H1 (cell line): ENCODE results near the gene DAO. TPM values are rescaled to one million over a fixed set of nuclear protein-coding genes. Genes with fewer than 3 reads are reported as not detected.

Experiments
- CTCF ChIA-PET: fragments of 300-600 bp; sonication (Branson Sonifier 250); formaldehyde crosslinking; loops from one replicate; lab custom pipeline; 2021; ENCODE audit not compliant: partially characterized antibody; lab: Charles Lee
- POLR2A ChIA-PET: fragments of 300-600 bp; sonication (Branson Sonifier 250); formaldehyde crosslinking; loops from one replicate; lab custom pipeline; 2021; ENCODE audit warnings: inconsistent platforms; ENCODE audit not compliant: partially characterized antibody; lab: Charles Lee
- DNase-seq, 2 experiments: peaks; one replicate each; pipeline versions ENCODE4 v3.0.0 to v3.0.0-alpha.2; 2010 to 2022; ENCODE audit warnings: low spot score in 2 of 2, low read depth in 1 of 2, mixed read lengths in 1 of 2
- FAIRE-seq: peaks from 2 replicates; lab custom pipeline; 2011; peaks lifted over from hg19 to GRCh38; lab: Jason Lieb, UNC
- H2AFZ ChIP-seq: 2 replicates; pipeline ENCODE4 v1.8.1; 2012; ENCODE audit warnings: low read length, inconsistent platforms
- H2AK5ac ChIP-seq: 2 replicates; pipeline ENCODE4 v1.6.1; 2013; ENCODE audit warnings: low read depth, low read length
- H2BK120ac ChIP-seq: replicated peaks from 2 replicates; pipeline ENCODE3; 2013; ENCODE audit warnings: low read depth, low read length, inconsistent platforms
- H2BK12ac ChIP-seq: 2 replicates; pipeline ENCODE4 v1.6.1; 2013; ENCODE audit warnings: low read depth, low read length
- H2BK15ac ChIP-seq: 2 replicates; pipeline ENCODE4 v1.6.1; 2013; ENCODE audit warnings: low read length
- H2BK20ac ChIP-seq: 2 replicates; pipeline ENCODE4 v1.6.1; 2013; ENCODE audit warnings: low read length
- H2BK5ac ChIP-seq: 2 replicates; pipeline ENCODE4 v1.6.1; 2013; ENCODE audit warnings: low read depth, low read length
- H3K14ac ChIP-seq: 2 replicates; pipeline ENCODE4 v1.6.1; 2013; ENCODE audit warnings: inconsistent platforms; ENCODE audit not compliant: insufficient read length
- H3K18ac ChIP-seq: 2 replicates; pipeline ENCODE4 v1.6.1; 2013; ENCODE audit warnings: low read length; ENCODE audit errors: extremely low read depth
- H3K23ac ChIP-seq: 2 replicates; pipeline ENCODE4 v1.6.1; 2013; ENCODE audit warnings: inconsistent platforms; ENCODE audit not compliant: insufficient read length
- H3K23me2 ChIP-seq: 2 replicates; pipeline ENCODE4 v1.6.1; 2013; ENCODE audit warnings: low read depth, low read length
- H3K27ac ChIP-seq: 2 replicates; pipeline ENCODE4 v1.6.1; 2011; ENCODE audit warnings: low read depth, low read length, inconsistent platforms
- H3K27me3 ChIP-seq, 4 experiments: replicated peaks in 1 of 4; 1 replicate in 1 of 4; 2 replicates in 3 of 4; pipeline versions ENCODE4 v1.6.1 to v1.8.1; 2011 to 2013; ENCODE audit warnings: low read length in 3 of 4, mild to moderate bottlenecking in 3 of 4, inconsistent platforms in 2 of 4, mixed read lengths in 2 of 4, moderate library complexity in 1 of 4; ENCODE audit not compliant: control insufficient read depth in 3 of 4, insufficient read depth in 3 of 4; ENCODE audit errors: extremely low read depth in 1 of 4
- H3K36me3 ChIP-seq, 4 experiments: 2 replicates each; pipeline versions ENCODE4 v1.6.1 to v1.8.1; 2011 to 2013; ENCODE audit warnings: mild to moderate bottlenecking in 4 of 4, low read length in 3 of 4, moderate library complexity in 2 of 4, control low read depth in 1 of 4, inconsistent platforms in 1 of 4; ENCODE audit not compliant: insufficient read depth in 4 of 4, control insufficient read depth in 2 of 4
- H3K4ac ChIP-seq: replicated peaks from 2 replicates; pipeline ENCODE3; 2013; ENCODE audit warnings: low read length, low read depth, mixed read lengths, inconsistent platforms; ENCODE audit not compliant: insufficient read length
- H3K4me1 ChIP-seq, 4 experiments: replicated peaks in 1 of 4; 1 replicate in 1 of 4; 2 replicates in 3 of 4; pipeline versions ENCODE4 v1.6.1 to v1.8.1; 2011 to 2013; ENCODE audit warnings: low read length in 3 of 4, inconsistent platforms in 2 of 4, mixed read lengths in 1 of 4; ENCODE audit not compliant: insufficient read depth in 4 of 4, control insufficient read depth in 3 of 4
- H3K4me2 ChIP-seq, 2 experiments: 2 replicates each; pipeline versions ENCODE4 v1.6.1 to v1.8.1; 2011 to 2013; ENCODE audit warnings: low read depth in 2 of 2, low read length in 2 of 2, control low read depth in 1 of 2, inconsistent platforms in 1 of 2, mild to moderate bottlenecking in 1 of 2; ENCODE audit not compliant: insufficient read depth in 1 of 2
- H3K4me3 ChIP-seq, 4 experiments: fragments of 200-600, 300-600 bp in 1 of 4; sonication (generic), shearing (Covaris generic), sonication (Bioruptor Twin) in 1 of 4; 2 replicates each; pipeline versions ENCODE4 v1.5.1 to v1.8.1; 2011 to 2016; ENCODE audit warnings: low read length in 4 of 4, low read depth in 3 of 4, control low read depth in 2 of 4, inconsistent platforms in 2 of 4, mild to moderate bottlenecking in 2 of 4, mixed read lengths in 1 of 4, moderate library complexity in 1 of 4; ENCODE audit not compliant: insufficient read depth in 2 of 4; ENCODE audit errors: extremely low read depth in 1 of 4
- H3K56ac ChIP-seq: replicated peaks from 2 replicates; pipeline ENCODE3; 2013; ENCODE audit warnings: low read depth, mild to moderate bottlenecking, mixed read lengths, low read length, inconsistent platforms; ENCODE audit not compliant: insufficient read length
- H3K79me1 ChIP-seq: 2 replicates; pipeline ENCODE4 v1.6.1; 2013; ENCODE audit warnings: low read depth, low read length, control low read depth
- H3K79me2 ChIP-seq, 2 experiments: 2 replicates each; pipeline versions ENCODE4 v1.6.1 to v1.8.1; 2012 to 2013; ENCODE audit warnings: low read length in 2 of 2, mild to moderate bottlenecking in 2 of 2, inconsistent platforms in 1 of 2; ENCODE audit not compliant: insufficient read depth in 2 of 2, control insufficient read depth in 1 of 2
- H3K9ac ChIP-seq, 4 experiments: replicated peaks in 1 of 4; 1 replicate in 1 of 4; 2 replicates in 3 of 4; pipeline versions ENCODE4 v1.6.1 to v1.8.1; 2011 to 2013; ENCODE audit warnings: low read depth in 3 of 4, low read length in 3 of 4, control low read depth in 2 of 4, mild to moderate bottlenecking in 2 of 4, moderate library complexity in 2 of 4, inconsistent platforms in 1 of 4; ENCODE audit errors: extremely low read depth in 1 of 4
- H3K9me3 ChIP-seq, 2 experiments: 2 replicates each; pipeline versions ENCODE4 v1.6.1 to v1.8.1; 2012 to 2013; ENCODE audit warnings: mild to moderate bottlenecking in 2 of 2, moderate library complexity in 2 of 2, control low read depth in 1 of 2, inconsistent platforms in 1 of 2, low read depth in 1 of 2, low read length in 1 of 2, mixed read lengths in 1 of 2; ENCODE audit not compliant: insufficient read depth in 2 of 2
- H4K20me1 ChIP-seq, 2 experiments: replicated peaks in 1 of 2; 2 replicates each; pipeline versions ENCODE3 to v1.8.1; 2011 to 2013; ENCODE audit warnings: inconsistent platforms in 2 of 2, low read length in 2 of 2, mild to moderate bottlenecking in 1 of 2; ENCODE audit not compliant: insufficient read depth in 2 of 2, control insufficient read depth in 1 of 2
- H4K5ac ChIP-seq: 2 replicates; pipeline ENCODE4 v1.6.1; 2013; ENCODE audit warnings: low read length, low read depth, mixed read lengths, inconsistent platforms; ENCODE audit not compliant: insufficient read length
- H4K8ac ChIP-seq: 2 replicates; pipeline ENCODE4 v1.8.0; 2013; ENCODE audit warnings: mild to moderate bottlenecking, moderate library complexity, low read length, inconsistent platforms; ENCODE audit not compliant: insufficient read depth; ENCODE audit errors: extremely low read depth
- H4K91ac ChIP-seq: replicated peaks from 2 replicates; pipeline ENCODE3; 2013; ENCODE audit warnings: low read length, mixed read lengths, inconsistent platforms; ENCODE audit not compliant: insufficient read length
- BACH1 ChIP-seq: IDR thresholded peaks from 2 replicates; pipeline ENCODE4 v1.6.1; 2012; ENCODE audit warnings: low read length, improper control_type of control experiment
- CBX5 ChIP-seq: fragments of 300-800, 300-1000 bp; sonication (generic); IDR thresholded peaks from 2 replicates; pipeline ENCODE4 v1.7.1; 2016; ENCODE audit warnings: antibody characterized with exemption, low read length, low read depth
- CEBPB ChIP-seq: IDR thresholded peaks from 2 replicates; pipeline ENCODE4 v1.6.1; 2012; ENCODE audit warnings: low read depth, low read length
- CHD2 ChIP-seq: IDR thresholded peaks from 2 replicates; pipeline ENCODE4 v1.6.1; 2012; ENCODE audit warnings: low read length, improper control_type of control experiment
- HDAC2 ChIP-seq, 2 experiments: fragments of 300-600 bp in 1 of 2; sonication (generic) in 1 of 2; IDR thresholded peaks; 2 replicates each; pipeline ENCODE4 v1.6.1; 2011 to 2012; ENCODE audit warnings: low read depth in 2 of 2, low read length in 2 of 2, mild to moderate bottlenecking in 2 of 2, moderate library complexity in 2 of 2, borderline replicate concordance in 1 of 2, inconsistent platforms in 1 of 2
- RBBP5 ChIP-seq: IDR thresholded peaks from 2 replicates; pipeline ENCODE4 v1.7.1; 2012; ENCODE audit warnings: low read depth, mild to moderate bottlenecking, inconsistent platforms, low read length, moderate library complexity, borderline replicate concordance
- RNF2 ChIP-seq: fragments of 200-900, 300-1000 bp; sonication (generic); IDR thresholded peaks from 2 replicates; pipeline ENCODE4 v1.7.1; 2016; ENCODE audit warnings: borderline replicate concordance, low read depth, mild to moderate bottlenecking, antibody characterized with exemption, low read length; ENCODE audit not compliant: poor library complexity, severe bottlenecking; ENCODE audit errors: missing control alignments
- TBP ChIP-seq: IDR thresholded peaks from 2 replicates; pipeline ENCODE4 v1.6.1; 2011; ENCODE audit warnings: low read depth, low read length, improper control_type of control experiment
- WGBS, 2 experiments: shearing (Covaris generic) in 1 of 2; methylation state at CpG; one replicate each; pipeline versions ENCODE4 v1.1.6 to v1.1.7; 2013 to 2015; ENCODE audit warnings: low lambda C conversion rate in 2 of 2, mixed read lengths in 2 of 2, inconsistent platforms in 1 of 2, low coverage in 1 of 2, missing lambda C conversion rate in 1 of 2; ENCODE audit not compliant: insufficient replicate concordance in 2 of 2, insufficient coverage in 1 of 2, insufficient read length in 1 of 2; ENCODE audit errors: extremely low coverage in 1 of 2, missing lambda C conversion rate in 1 of 2; 5-methylcytosine and 5-hydroxymethylcytosine counted together
- polyA plus RNA-seq, 7 experiments: library from polyadenylated mRNA; depleted of rRNA in 3 of 7; stranded (reverse) in 5 of 7; unstranded in 2 of 7; fragments of >200 nt in 5 of 7; fragments of 200-250 nt in 2 of 7; gene quantifications; 1 replicate in 5 of 7; 2 replicates in 1 of 7; 4 replicates in 1 of 7; pipeline versions ENCODE4 v1.2.1 to v1.2.3, GENCODE V29; 2011 to 2013; ENCODE audit warnings: missing spikeins in 2 of 7, mixed read lengths in 2 of 7
- total RNA-seq: library from RNA; stranded (reverse); fragmentation: NEBNext Ultra II Directional; extraction: Animal tissue kit (Norgen Biotek cat#: 25700); gene quantifications from 2 replicates; pipeline ENCODE4 v1.2.1, GENCODE V29; 2021

Gene DAO
- total and polyA plus RNA-seq, 2 of the 8 experiments (the other 6 are each of a cell fraction or from before 2014, with no cell fraction given), result not detected

GRCh38 chr12:108876550-108876949 is 3.3 kb upstream of the DAO start:
- no peaks in the 10 kb centered on the region; the same call in 1 of the 2 replicates for H3K23me2 ChIP-seq
- FAIRE-seq, result no peak
- no peak overlapping the region for H3K27ac ChIP-seq
- H4K20me1 ChIP-seq, result no peaks in the 10 kb centered on the region
- H3K14ac ChIP-seq, result no peak overlapping the region
- peaks cover 0 to 5% (median 4%) of the 10 kb centered on the region in 4 experiments; a peak in 4 of 7 replicates for H3K4me1 ChIP-seq
- H2BK12ac ChIP-seq, result no peak overlapping the region
- H3K9me3 ChIP-seq, result no peaks in the 10 kb centered on the region
- no peak overlapping the region for H3K4me3 ChIP-seq
- H3K79me2 ChIP-seq, result no peaks in the 10 kb centered on the region
- H4K5ac ChIP-seq, result no peak overlapping the region
- H2AFZ ChIP-seq, result no peak overlapping the region
- no peak overlapping the region for H3K18ac ChIP-seq
- no peak overlapping the region for H3K4me2 ChIP-seq
- no peak overlapping the region for H2BK5ac ChIP-seq
- H4K91ac ChIP-seq, result no peak overlapping the region
- no peak overlapping the region for H2BK15ac ChIP-seq
- no peaks in the 10 kb centered on the region for H3K36me3 ChIP-seq
- no peak overlapping the region for H3K4ac ChIP-seq
- no peaks in the 10 kb centered on the region for H3K79me1 ChIP-seq
- TF ChIP-seq BACH1 (no peak), HDAC2 (IDR thresholded peaks at IDR 0.05; ENCODE audit: borderline replicate concordance in 1 of 2, low read depth in 2 of 2, low read length in 2 of 2) (no peak), CEBPB (no peak), CHD2 (no peak), CBX5 (no peak), RBBP5 (no peak), RNF2 (no peak), TBP (no peak)
- H3K9ac ChIP-seq, result no peak overlapping the region
- no peak overlapping the region for H3K56ac ChIP-seq
- no peak overlapping the region for H2AK5ac ChIP-seq
- H3K23ac ChIP-seq, result no peak overlapping the region
- H4K8ac ChIP-seq, result no peak overlapping the region
- no peaks in the 10 kb centered on the region for H3K27me3 ChIP-seq
- POLR2A ChIA-PET, result no interaction called here
- no peak for DNase-seq
- WGBS, 2 experiments, result 90% methylated on average over 3 of the region's 3 CpGs; no CpG with 5 or more reads in 1 of the 2 experiments
- H2BK20ac ChIP-seq, result no peak overlapping the region
- H2BK120ac ChIP-seq, result no peak overlapping the region
- CTCF ChIA-PET, result interaction anchor here (0.7 kb wide), 1 partner anchor 542 kb away, joined by 4 read pairs; no protein-coding TSS in a partner anchor
